Neural crest cell (in vitro differentiated cells): ENCODE measurements around the gene KCNAB2. TPM values are rescaled to one million over a fixed set of nuclear protein-coding genes. Genes with fewer than 3 reads are reported as not detected.

Source experiments
- DNase-seq: peaks from one replicate; pipeline ENCODE4 v3.0.0; 2021; ENCODE audit warnings: low read depth, mixed read lengths, low spot score
- H3K27ac Mint-ChIP-seq: one replicate; pipeline ENCODE4 v1.8.0; 2021; ENCODE audit warnings: mild to moderate bottlenecking, mixed read lengths; ENCODE audit not compliant: unreplicated experiment
- H3K27me3 Mint-ChIP-seq: 2 replicates; pipeline ENCODE4 v1.8.0; 2021; ENCODE audit warnings: low read depth, mild to moderate bottlenecking, mixed read lengths
- H3K36me3 Mint-ChIP-seq: 2 replicates; pipeline ENCODE4 v1.8.0; 2021; ENCODE audit warnings: low read depth, mild to moderate bottlenecking, mixed read lengths
- H3K4me1 Mint-ChIP-seq: 2 replicates; pipeline ENCODE4 v1.8.0; 2021; ENCODE audit warnings: mixed read lengths
- H3K4me3 Mint-ChIP-seq: one replicate; pipeline ENCODE4 v1.8.0; 2021; ENCODE audit warnings: mild to moderate bottlenecking, mixed read lengths
- H3K9me3 Mint-ChIP-seq: 2 replicates; pipeline ENCODE4 v1.8.0; 2021; ENCODE audit warnings: mixed read lengths
- CTCF ChIP-seq: fragments of 200-600 bp; sonication (generic); conservative IDR thresholded peaks from 2 replicates; pipeline ENCODE4 v1.5.0; 2021; ENCODE audit warnings: antibody characterized with exemption, mild to moderate bottlenecking
- total RNA-seq: library from RNA; stranded (reverse); gene quantifications from 2 replicates; pipeline ENCODE4 v1.2.1, GENCODE V29; 2021

The KCNAB2 gene
- total RNA-seq, 1 donor from 2014 or later, result 8.3 TPM

- Mint-ChIP-seq H3K4me1 (peaks cover 10% of the 10 kb centered on the region), H3K27ac (no peak overlapping the region), H3K4me3 (no peak overlapping the region), H3K36me3 (no peaks in the 10 kb centered on the region), H3K9me3 (peaks cover 6% of the 10 kb centered on the region), H3K27me3 (no peaks in the 10 kb centered on the region)
- no peak for TF ChIP-seq CTCF
- DNase-seq, result no peak
Observed at GRCh38 chr1:6026095-6026809, 19.4 kb upstream of the KCNAB2 start.

- no peak overlapping the region for H3K27ac Mint-ChIP-seq
- no peak for TF ChIP-seq CTCF
- no peaks in the 10 kb centered on the region for H3K9me3 Mint-ChIP-seq
- no peaks in the 10 kb centered on the region for H3K36me3 Mint-ChIP-seq
- H3K4me1 Mint-ChIP-seq, result peaks cover 10% of the 10 kb centered on the region
- no peak overlapping the region for H3K4me3 Mint-ChIP-seq
- DNase-seq, result no peak
- peaks cover 2% of the 10 kb centered on the region for H3K27me3 Mint-ChIP-seq
Observed at GRCh38 chr1:6027591-6027990, 18.1 kb upstream of the KCNAB2 start.

- no peak for TF ChIP-seq CTCF
- H3K9me3 Mint-ChIP-seq, result no peaks in the 10 kb centered on the region
- peaks cover 10% of the 10 kb centered on the region for H3K4me1 Mint-ChIP-seq
- DNase-seq, result no peak
- H3K4me3 Mint-ChIP-seq, result no peak overlapping the region
- peaks cover 7% of the 10 kb centered on the region for H3K27me3 Mint-ChIP-seq
- H3K36me3 Mint-ChIP-seq, result no peaks in the 10 kb centered on the region
- H3K27ac Mint-ChIP-seq, result no peak overlapping the region
Observed at GRCh38 chr1:6028042-6028850, 17.4 kb upstream of the KCNAB2 start.

GRCh38 chr1:6029351-6029750 lies 16.3 kb upstream of the KCNAB2 start:
- Mint-ChIP-seq H3K4me3 (no peak overlapping the region), H3K9me3 (no peaks in the 10 kb centered on the region), H3K27ac (no peak overlapping the region), H3K36me3 (no peaks in the 10 kb centered on the region), H3K4me1 (peaks cover 16% of the 10 kb centered on the region), H3K27me3 (peaks cover 8% of the 10 kb centered on the region)
- DNase-seq, result no peak
- TF ChIP-seq CTCF, result no peak

- no peak for DNase-seq
- H3K4me3 Mint-ChIP-seq, result no peak overlapping the region
- no peak for TF ChIP-seq CTCF
- H3K27ac Mint-ChIP-seq, result no peak overlapping the region
- H3K9me3 Mint-ChIP-seq, result no peaks in the 10 kb centered on the region
- no peaks in the 10 kb centered on the region for H3K36me3 Mint-ChIP-seq
- peaks cover 13% of the 10 kb centered on the region for H3K27me3 Mint-ChIP-seq
- peaks cover 20% of the 10 kb centered on the region for H3K4me1 Mint-ChIP-seq
Observed at GRCh38 chr1:6030132-6030531, 15.6 kb upstream of the KCNAB2 start.
